Hematopoietic multipotent progenitor cell (in vitro differentiated cells): ENCODE measurements around the gene PTEN. TPM values are rescaled to one million over a fixed set of nuclear protein-coding genes. Genes with fewer than 3 reads are reported as not detected.
"Not testable (repeated sequence)": the region's sequence is repeated elsewhere in the genome, so short reads cannot be mapped to it uniquely, and the experiment has no call there.

Source experiments
- DNase-seq, 3 donors: peaks; one replicate each; pipeline ENCODE4 v3.0.0-alpha.2; 2011 to 2015; ENCODE audit warnings: low read depth in 2 of 3, low spot score in 2 of 3
- total RNA-seq: library from RNA; depleted of rRNA; stranded (reverse); fragments of >200 nt; gene quantifications from one replicate; pipeline ENCODE4 v1.2.3, GENCODE V29; 2012

The PTEN gene
- 87.3 TPM for total RNA-seq

GRCh38 chr10:87863053-87863943 lies at the start of gene PTEN, which contains the start of gene KLLN:
PTEN (plus strand) TSS chr10:87863625; CDS start chr10:87864470, 845 bp downstream.
KLLN (minus strand) TSS chr10:87863533; CDS start chr10:87862487, 1,046 bp downstream.
- peak; percentile 71 to 91 (median 89) for DNase-seq

GRCh38 chr10:87816163-87816897 lies 47.1 kb upstream of the PTEN start:
- DNase-seq = peak in 1 of 3 donors; percentile 4

DNA sequence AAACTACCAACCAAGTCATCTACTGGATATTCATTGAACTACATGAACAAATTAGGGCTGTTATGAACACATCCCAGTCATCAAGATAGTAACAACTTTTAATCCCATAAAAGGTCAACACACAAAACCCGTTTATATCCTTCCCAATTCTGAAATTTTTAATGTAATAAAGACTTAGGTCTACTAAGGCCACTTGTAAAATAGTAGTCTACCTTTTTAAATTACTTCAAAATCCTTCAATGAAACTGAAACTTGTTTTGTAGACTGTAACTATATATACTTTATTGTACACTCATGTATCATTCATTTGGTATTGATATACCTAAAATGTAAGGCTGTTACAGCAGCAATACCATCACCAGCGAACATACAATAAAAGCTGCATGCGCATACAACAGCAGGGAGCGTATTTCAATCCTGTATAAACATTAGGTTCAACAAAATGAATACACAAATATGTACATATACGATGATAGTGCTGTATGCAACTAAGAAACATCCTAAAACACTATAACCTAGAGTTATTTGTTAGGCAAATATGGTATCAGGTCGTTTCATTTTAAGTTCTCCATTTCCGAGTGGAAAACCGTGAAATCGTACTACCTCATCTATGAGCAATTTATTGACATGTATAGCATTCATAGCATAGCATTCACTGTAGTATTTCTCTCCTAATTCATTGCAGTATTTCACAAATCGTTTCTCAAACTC lies 46.4 kb upstream of the PTEN start:
- peak in 1 of 3 donors; percentile 5 for DNase-seq

DNA sequence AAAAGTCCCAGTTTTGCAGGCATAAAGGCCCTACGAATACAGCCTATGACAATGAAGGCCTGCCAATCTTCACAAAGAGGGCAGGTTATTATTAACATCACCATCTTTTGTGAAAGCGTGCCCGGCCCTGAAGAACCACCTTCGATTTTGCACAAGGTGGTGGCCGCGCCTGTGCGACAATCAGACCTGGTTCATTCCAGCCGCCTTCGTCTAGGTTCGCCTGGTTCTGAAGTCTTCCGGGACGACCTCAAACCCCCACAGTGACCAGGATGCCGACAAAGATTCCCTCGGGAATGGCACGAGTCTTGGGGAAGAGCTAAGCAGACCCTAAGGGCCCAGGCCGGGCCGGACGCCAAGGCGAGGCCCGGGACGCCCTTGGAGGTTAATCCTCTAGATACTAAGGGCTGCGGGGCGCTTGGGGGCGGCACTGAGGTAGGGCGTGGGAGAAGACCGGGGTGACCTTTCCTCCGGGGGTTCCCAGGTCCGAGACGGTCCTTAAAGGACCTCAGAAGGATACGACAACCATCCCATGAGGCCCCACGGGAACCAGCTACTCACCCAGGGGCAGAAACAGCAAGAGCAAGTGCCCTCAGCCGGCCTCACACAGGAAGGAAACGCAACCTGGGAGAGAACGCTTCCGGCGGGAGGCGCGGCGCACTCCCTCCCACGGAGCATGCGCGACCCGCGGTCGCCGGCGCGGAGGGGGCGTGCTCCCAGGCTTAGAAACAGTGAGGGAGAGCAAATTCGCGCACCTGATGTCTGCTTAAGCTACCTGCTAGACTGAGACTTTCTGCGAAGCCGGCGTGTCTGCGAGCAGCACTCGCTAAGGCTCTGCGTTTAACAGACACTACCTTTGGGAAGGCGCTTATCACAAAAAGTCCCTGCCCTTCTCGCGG lies 45.6 kb upstream of the PTEN start, which contains the start of gene ATAD1:
ATAD1 (minus strand) TSS at position 618 of the 896 bp plus-strand sequence. CDS start 3,627 bp downstream, outside the sequence.
- peak; percentile 84 to 93 (median 90) for DNase-seq

GRCh38 chr10:87818505-87819288 lies 44.7 kb upstream of the PTEN start:
- DNase-seq = peak in 2 of 3 donors; percentile 60 to 79

DNA sequence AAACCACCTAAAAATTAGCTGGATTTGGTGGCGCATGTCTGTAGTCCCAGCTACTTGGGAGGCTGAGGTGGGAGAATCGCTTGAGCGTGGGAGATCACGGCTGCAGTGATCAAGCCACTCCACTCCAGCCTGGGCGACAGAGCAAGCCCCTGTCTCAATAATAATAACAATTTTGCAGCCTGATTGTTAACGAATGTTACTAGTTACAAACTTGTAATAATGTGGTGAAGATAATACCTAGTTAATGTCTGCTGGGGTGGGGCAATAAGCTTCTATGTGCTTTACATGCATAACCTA lies 44.2 kb upstream of the PTEN start:
- no peak for DNase-seq

- DNase-seq = no peak
Measured at GRCh38 chr10:87826653-87827052, 36.8 kb upstream of the PTEN start.

DNA sequence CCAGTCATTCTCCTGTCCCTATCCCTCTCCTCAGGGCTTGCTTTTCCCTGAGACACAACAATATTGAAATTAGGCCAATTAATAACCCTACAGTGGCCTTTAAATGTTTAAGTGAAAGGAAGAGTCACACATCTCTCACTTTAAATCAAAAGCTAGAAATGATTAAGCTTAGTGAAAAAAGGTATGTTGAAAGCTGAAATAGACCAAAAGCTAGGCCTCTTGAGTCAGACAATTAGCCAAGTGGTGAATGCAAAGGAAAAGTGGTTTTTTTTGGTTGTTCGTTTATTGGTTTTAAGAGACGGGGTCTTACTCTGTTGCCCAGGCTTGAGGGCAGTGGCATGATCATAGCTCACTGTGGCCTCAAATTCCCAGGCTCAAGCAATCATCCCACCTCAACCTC lies 35.7 kb upstream of the PTEN start:
- DNase-seq = no peak

GRCh38 chr10:87829051-87829450 lies 34.4 kb upstream of the PTEN start:
- DNase-seq = not testable (repeated sequence)

GRCh38 chr10:87829986-87830729 lies 33.3 kb upstream of the PTEN start:
- no peak for DNase-seq

- DNase-seq = no peak
Measured at GRCh38 chr10:87836098-87836497, 27.3 kb upstream of the PTEN start.

DNA sequence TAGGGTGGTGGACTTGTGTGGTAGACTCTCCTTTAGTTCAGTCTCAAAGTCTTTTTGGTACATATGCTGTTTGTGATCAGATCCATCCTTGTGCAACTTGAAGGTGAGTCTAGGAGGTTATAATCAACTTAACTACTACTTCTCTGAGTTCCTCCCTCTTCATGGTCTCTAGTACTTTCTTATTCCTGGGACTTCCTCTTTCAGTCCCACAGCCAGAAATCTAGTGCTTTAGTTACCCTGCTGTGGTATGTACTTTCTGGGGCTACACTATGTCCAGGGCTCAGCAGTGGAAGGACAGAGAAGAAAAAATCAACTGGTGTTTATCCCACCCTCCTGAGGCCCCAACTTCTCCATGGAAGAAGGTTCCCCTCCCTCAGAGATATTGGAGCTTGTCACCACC lies 26.0 kb upstream of the PTEN start:
- DNase-seq = peak in 1 of 3 donors; percentile 36

DNA sequence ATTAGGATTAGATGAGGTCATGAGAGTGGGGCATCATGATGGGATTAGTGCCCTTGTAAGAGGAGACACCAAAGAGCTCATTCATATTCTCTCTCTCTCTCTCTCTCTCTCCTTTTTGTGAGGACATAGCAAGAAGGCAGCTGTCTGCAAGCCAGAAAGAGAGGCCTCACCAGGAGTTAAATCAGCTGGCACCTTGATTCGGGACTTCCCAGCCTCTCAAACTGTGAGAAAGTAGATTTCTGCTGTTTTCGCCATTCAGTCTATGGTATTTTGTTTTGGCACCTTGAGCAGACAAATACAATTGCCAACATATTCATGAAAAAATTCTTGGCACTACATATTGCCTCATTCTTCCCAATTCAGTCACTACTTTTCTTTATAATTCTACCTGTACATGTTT lies 24.8 kb upstream of the PTEN start:
- DNase-seq = no peak

GRCh38 chr10:87841186-87841585 lies 22.2 kb upstream of the PTEN start:
- DNase-seq = no peak

DNA sequence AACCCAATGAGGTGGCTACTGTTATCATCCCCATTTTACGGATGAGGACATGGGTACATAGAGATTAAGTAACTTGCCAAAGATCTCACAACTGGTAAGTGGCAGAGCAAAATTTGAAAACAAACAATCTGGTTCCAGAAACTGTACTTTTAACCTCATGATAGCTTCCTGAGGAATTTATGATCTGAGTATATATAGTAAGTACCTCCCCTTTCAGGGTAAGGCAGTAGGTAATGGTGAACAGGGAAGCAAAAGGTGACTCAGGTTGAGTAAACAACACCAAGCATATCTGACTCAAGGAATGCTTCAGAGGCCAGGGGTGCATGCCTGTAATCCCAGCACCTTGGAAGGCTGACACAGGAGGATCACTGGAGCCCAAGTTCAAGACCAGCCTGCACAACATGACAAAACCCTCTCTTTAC lies 21.2 kb upstream of the PTEN start:
- DNase-seq = no peak

DNA sequence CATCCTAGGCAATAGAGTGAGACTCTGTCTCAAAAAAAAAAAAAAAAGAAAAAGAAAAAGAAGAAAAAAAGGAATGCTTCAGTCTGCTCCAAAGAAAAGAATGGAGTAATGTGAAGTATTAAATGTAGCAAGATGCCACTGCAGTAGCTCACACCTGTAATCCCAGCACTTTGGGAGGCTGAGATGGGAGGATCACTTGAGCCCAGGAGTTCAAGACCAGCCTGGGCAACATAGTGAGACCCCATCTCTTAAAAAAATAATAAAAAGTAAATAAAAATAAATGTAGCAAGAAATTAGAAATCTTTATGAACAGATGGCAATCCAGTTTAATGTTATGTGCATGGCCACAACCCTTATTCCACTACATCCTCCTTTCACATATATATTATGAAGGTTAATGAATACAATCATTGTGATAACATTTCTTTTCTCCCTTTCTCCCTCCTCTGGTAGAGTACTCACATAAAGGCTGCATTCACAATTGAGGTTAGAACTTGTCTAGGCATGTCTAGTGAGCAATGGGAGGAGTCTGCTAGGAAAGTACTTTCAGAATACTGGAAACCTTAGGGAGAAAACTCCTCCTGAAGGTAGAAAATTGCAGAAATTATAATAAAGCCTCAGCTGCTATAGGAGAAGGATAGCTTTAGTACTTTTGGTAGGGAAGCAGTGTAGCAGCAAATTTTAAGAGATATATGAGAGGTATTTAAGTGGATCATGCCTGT lies 20.5 kb upstream of the PTEN start:
- no peak for DNase-seq

DNA sequence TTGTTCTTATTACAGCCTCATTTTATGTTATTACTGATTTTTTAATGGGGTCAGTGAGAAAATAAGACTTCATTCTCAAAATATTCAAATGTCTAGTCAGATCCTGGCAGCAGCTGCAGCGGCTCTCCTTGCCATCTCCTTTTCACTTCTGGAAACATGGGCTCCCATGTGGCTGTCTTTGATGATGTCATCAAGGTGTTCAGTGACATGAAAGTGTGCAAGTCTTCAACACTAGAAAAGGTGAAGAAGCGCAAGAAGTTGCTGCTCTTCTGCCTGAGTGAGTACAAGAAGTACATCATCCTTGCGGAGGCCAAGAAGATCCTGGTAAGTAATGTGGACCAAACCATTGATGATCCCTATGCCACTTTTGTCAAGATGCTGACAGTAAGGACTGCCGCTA lies 19.7 kb upstream of the PTEN start:
- no peak for DNase-seq
